ENCODE data around the gene FAM180B.

DNA sequence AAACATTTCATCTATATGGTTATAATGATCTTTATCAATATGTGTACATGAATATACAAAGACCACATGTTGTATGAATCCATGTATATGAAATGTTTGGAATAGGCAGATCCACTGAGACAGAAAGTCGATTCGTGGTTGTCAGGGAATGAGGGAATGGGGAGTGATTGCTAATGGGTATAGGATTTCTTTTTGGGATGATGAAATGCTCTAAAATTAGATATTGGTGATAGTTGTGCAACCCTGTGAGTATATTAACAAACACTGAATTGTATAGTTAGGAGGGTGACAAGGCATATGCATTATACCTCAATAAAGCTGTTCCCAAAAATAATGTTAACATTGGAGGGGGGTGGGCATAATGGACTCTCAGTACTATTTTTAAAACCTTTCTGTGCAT, 26.1 kb upstream of the FAM180B start:
- no peak for TF ChIP-seq SP2 (IDR thresholded peaks at IDR 0.05; ENCODE audit: low read length)
- no peak for TF ChIP-seq RBBP5 (IDR thresholded peaks at IDR 0.05; ENCODE audit: borderline replicate concordance, low read depth, low read length)
